Subcutaneous abdominal adipose tissue (tissue), 5 donors: ENCODE measurements around the gene QSOX1.

ENCODE experiments used
- H3K27ac ChIP-seq: one replicate; pipeline ENCODE4 v1.7.0; 2013; ENCODE audit warnings: low read depth, mild to moderate bottlenecking, inconsistent platforms, low read length, moderate library complexity
- H3K27me3 ChIP-seq, 5 donors: one replicate each; pipeline ENCODE4 v1.7.0; 2013; ENCODE audit warnings: low read length in 5 of 5, inconsistent platforms in 1 of 5; ENCODE audit not compliant: control insufficient read depth in 5 of 5, insufficient read depth in 4 of 5
- H3K36me3 ChIP-seq, 5 donors: one replicate each; pipeline ENCODE4 v1.7.0; 2013; ENCODE audit warnings: low read length in 5 of 5; ENCODE audit not compliant: control insufficient read depth in 5 of 5, insufficient read depth in 5 of 5
- H3K4me1 ChIP-seq, 5 donors: one replicate each; pipeline ENCODE4 v1.7.0; 2013; ENCODE audit warnings: low read length in 5 of 5, mild to moderate bottlenecking in 3 of 5, moderate library complexity in 1 of 5; ENCODE audit not compliant: control insufficient read depth in 5 of 5, insufficient read depth in 5 of 5
- H3K4me3 ChIP-seq, 5 donors: one replicate each; pipeline ENCODE4 v1.7.0; 2013; ENCODE audit warnings: low read length in 5 of 5, low read depth in 1 of 5
- H3K9ac ChIP-seq, 5 donors: one replicate each; pipeline ENCODE4 v1.7.0; 2013; ENCODE audit warnings: low read length in 5 of 5, mild to moderate bottlenecking in 4 of 5, moderate library complexity in 3 of 5
- H3K9me3 ChIP-seq, 5 donors: one replicate each; pipeline ENCODE4 v1.7.0; 2013; ENCODE audit warnings: low read length in 5 of 5; ENCODE audit not compliant: control insufficient read depth in 5 of 5
- donor health status: healthy.
- donor health status: healthy.
- donor health status: healthy.
- donor health status: healthy.
- donor health status: healthy.

Gene QSOX1

GRCh38 chr1:180176965-180177364 lies 22.3 kb downstream of the QSOX1 start:
- Histone ChIP-seq H3K9me3 (no peaks in the 10 kb centered on the region), H3K9ac (no peak overlapping the region), H3K27me3 (no peaks in the 10 kb centered on the region), H3K27ac (no peak overlapping the region), H3K4me1 (peaks cover 3 to 12% (median 10%) of the 10 kb centered on the region in 5 donors), H3K36me3 (peaks cover 0 to 7% (median 7%) of the 10 kb centered on the region in 5 donors), H3K4me3 (no peak overlapping the region)

- no peak overlapping the region for H3K9ac ChIP-seq
- H3K9me3 ChIP-seq = no peaks in the 10 kb centered on the region
- no peak overlapping the region for H3K27ac ChIP-seq
- H3K36me3 ChIP-seq = peaks cover 0 to 16% (median 13%) of the 10 kb centered on the region in 5 donors
- H3K27me3 ChIP-seq = no peaks in the 10 kb centered on the region
- H3K4me3 ChIP-seq = no peak overlapping the region
- H3K4me1 ChIP-seq = peaks cover 3 to 12% (median 10%) of the 10 kb centered on the region in 5 donors
These were observed 23.3 kb downstream of the QSOX1 start for GRCh38 chr1:180177931-180178330.

GRCh38 chr1:180178511-180179161 lies 24.0 kb downstream of the QSOX1 start:
- Histone ChIP-seq H3K4me3 (no peak overlapping the region), H3K27ac (no peak overlapping the region), H3K36me3 (peaks cover 0 to 21% (median 15%) of the 10 kb centered on the region in 5 donors)

GRCh38 chr1:180179162-180179957 lies 24.7 kb downstream of the QSOX1 start:
- H3K4me1 ChIP-seq = peaks cover 0 to 2% (median under 1%) of the 10 kb centered on the region in 5 donors

More at GRCh38 chr1:180178511-180179161, 24.0 kb downstream of the QSOX1 start:
- H3K27me3 ChIP-seq = no peaks in the 10 kb centered on the region
- H3K4me1 ChIP-seq = peaks cover 3 to 9% (median 8%) of the 10 kb centered on the region in 5 donors
- H3K9ac ChIP-seq = no peak overlapping the region
- H3K9me3 ChIP-seq = no peaks in the 10 kb centered on the region

GRCh38 chr1:180181048-180181447 lies 26.4 kb downstream of the QSOX1 start:
- Histone ChIP-seq H3K4me1 (no peaks in the 10 kb centered on the region), H3K36me3 (peaks cover 0 to 41% (median 34%) of the 10 kb centered on the region in 5 donors), H3K27me3 (no peaks in the 10 kb centered on the region), H3K9me3 (no peaks in the 10 kb centered on the region), H3K9ac (no peak overlapping the region), H3K27ac (no peak overlapping the region), H3K4me3 (no peak overlapping the region)

More at GRCh38 chr1:180179162-180179957, 24.7 kb downstream of the QSOX1 start:
- H3K9ac ChIP-seq = no peak overlapping the region
- H3K27ac ChIP-seq = no peak overlapping the region
- H3K36me3 ChIP-seq = peaks cover 0 to 29% (median 22%) of the 10 kb centered on the region in 5 donors
- no peak overlapping the region for H3K4me3 ChIP-seq
- no peaks in the 10 kb centered on the region for H3K27me3 ChIP-seq
- H3K9me3 ChIP-seq = no peaks in the 10 kb centered on the region

DNA sequence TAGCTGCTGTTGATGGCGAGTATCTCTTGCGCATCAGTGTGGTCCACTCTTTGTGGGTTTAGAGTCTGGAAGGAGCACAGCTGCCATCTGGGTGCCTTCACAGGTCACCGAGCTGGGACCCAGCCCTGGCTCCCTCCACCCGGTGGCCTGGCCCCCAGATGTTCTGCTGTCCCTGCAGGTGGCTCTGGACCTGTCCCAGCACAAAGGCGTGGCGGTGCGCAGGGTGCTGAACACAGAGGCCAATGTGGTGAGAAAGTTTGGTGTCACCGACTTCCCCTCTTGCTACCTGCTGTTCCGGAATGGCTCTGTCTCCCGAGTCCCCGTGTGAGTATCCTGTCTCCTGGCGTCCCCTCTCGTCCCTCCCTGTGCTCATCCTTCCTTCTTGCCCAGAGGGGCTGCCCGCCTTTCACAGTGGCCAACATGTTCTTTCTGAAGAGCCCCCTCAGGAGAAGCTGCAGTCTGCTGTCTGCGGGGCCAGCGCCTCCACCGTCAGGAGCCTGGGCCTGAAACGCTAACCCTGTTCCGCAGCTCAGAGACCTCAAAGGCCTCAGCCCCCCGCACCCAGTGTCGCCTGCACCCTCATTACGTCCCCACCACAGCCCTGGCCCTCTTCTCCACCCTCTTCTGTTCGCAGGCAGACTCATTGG lies 27.4 kb downstream of the QSOX1 start:
- Histone ChIP-seq H3K9ac (no peak overlapping the region), H3K27ac (no peak overlapping the region), H3K4me1 (no peaks in the 10 kb centered on the region), H3K4me3 (no peak overlapping the region), H3K36me3 (peaks cover 0 to 51% (median 44%) of the 10 kb centered on the region in 5 donors), H3K9me3 (no peaks in the 10 kb centered on the region), H3K27me3 (no peaks in the 10 kb centered on the region)

- no peak overlapping the region for H3K27ac ChIP-seq
- no peaks in the 10 kb centered on the region for H3K27me3 ChIP-seq
- H3K9ac ChIP-seq = no peak overlapping the region
- peaks cover 0 to 58% (median 47%) of the 10 kb centered on the region in 5 donors for H3K36me3 ChIP-seq
- H3K9me3 ChIP-seq = no peaks in the 10 kb centered on the region
- H3K4me3 ChIP-seq = no peak overlapping the region
- H3K4me1 ChIP-seq = no peaks in the 10 kb centered on the region
These were observed 28.1 kb downstream of the QSOX1 start for GRCh38 chr1:180182643-180183311.

GRCh38 chr1:180183426-180183825 lies 28.8 kb downstream of the QSOX1 start:
- Histone ChIP-seq H3K9ac (no peak overlapping the region), H3K27ac (no peak overlapping the region), H3K27me3 (no peaks in the 10 kb centered on the region), H3K36me3 (peaks cover 0 to 63% (median 48%) of the 10 kb centered on the region in 5 donors), H3K4me3 (no peak overlapping the region), H3K4me1 (no peaks in the 10 kb centered on the region), H3K9me3 (no peaks in the 10 kb centered on the region)

- H3K9ac ChIP-seq = no peak overlapping the region
- peaks cover 0 to 69% (median 48%) of the 10 kb centered on the region in 5 donors for H3K36me3 ChIP-seq
- no peaks in the 10 kb centered on the region for H3K9me3 ChIP-seq
- H3K4me3 ChIP-seq = no peak overlapping the region
- H3K27me3 ChIP-seq = no peaks in the 10 kb centered on the region
- H3K4me1 ChIP-seq = no peaks in the 10 kb centered on the region
- no peak overlapping the region for H3K27ac ChIP-seq
These were observed 29.4 kb downstream of the QSOX1 start for GRCh38 chr1:180184041-180184440.
